Stimulated activated CD4-positive, alpha-beta T cell treated with anti-CD3 and anti-CD28 coated beads, Interleukin-2, amount 100 ng/mL, for 48 hours (primary cell): ENCODE measurements around the gene ECSIT.

Source experiments
- DNase-seq, 2 donors: peaks; one replicate each; pipeline ENCODE4 v3.0.0-alpha.2; 2020

The ECSIT gene

GRCh38 chr19:11499220-11499726 is 29.7 kb downstream of the ECSIT start:
- no peak for DNase-seq

- DNase-seq, result peak; percentile 64
These were observed 32.4 kb downstream of the ECSIT start for GRCh38 chr19:11496391-11497163.

GRCh38 chr19:11495885-11496284 is 33.0 kb downstream of the ECSIT start:
- no peak for DNase-seq

GRCh38 chr19:11495481-11495880 is 33.5 kb downstream of the ECSIT start:
- no peak for DNase-seq

GRCh38 chr19:11494634-11495285 is 34.2 kb downstream of the ECSIT start:
- no peak for DNase-seq

GRCh38 chr19:11489378-11489777 is 39.6 kb downstream of the ECSIT start:
- DNase-seq, result no peak

- DNase-seq, result no peak
These were observed 42.1 kb downstream of the ECSIT start for GRCh38 chr19:11486661-11487503.

- no peak for DNase-seq
These were observed 43.6 kb downstream of the ECSIT start for GRCh38 chr19:11485245-11485837.

- no peak for DNase-seq
These were observed 45.4 kb downstream of the ECSIT start for GRCh38 chr19:11483366-11484111.

GRCh38 chr19:11482384-11483050 is 46.4 kb downstream of the ECSIT start:
- peak; percentile 82 to 86 for DNase-seq

- peak; percentile 67 to 75 for DNase-seq
These were observed 47.2 kb downstream of the ECSIT start for GRCh38 chr19:11481534-11482383.

GRCh38 chr19:11480715-11481533 is 48.0 kb downstream of the ECSIT start, which contains the start of gene ELAVL3:
Gene ELAVL3, minus strand, starts transcription at chr19:11481046. Its CDS starts 438 bp downstream, at chr19:11480608.
- DNase-seq, result no peak

- DNase-seq, result no peak
These were observed 48.8 kb downstream of the ECSIT start for GRCh38 chr19:11479898-11480714.

- DNase-seq, result peak; percentile 33 to 41
These were observed 49.6 kb downstream of the ECSIT start for GRCh38 chr19:11479090-11479897.

GRCh38 chr19:11478167-11479089 is 50.5 kb downstream of the ECSIT start:
- no peak for DNase-seq

- no peak for DNase-seq
These were observed 53.1 kb downstream of the ECSIT start for GRCh38 chr19:11475861-11476260.
